BLaER1 (cell line): Measurements from ENCODE around the gene GNAS.

Experiments used
- H3K27ac ChIP-seq: shearing (Covaris generic); formaldehyde crosslinking; 2 replicates; pipeline ENCODE4 v1.8.1; 2022
- H3K27me3 ChIP-seq: shearing (Covaris generic); formaldehyde crosslinking; 2 replicates; pipeline ENCODE4 v1.8.1; 2022
- H3K36me3 ChIP-seq: shearing (Covaris generic); formaldehyde crosslinking; 2 replicates; pipeline ENCODE4 v1.8.1; 2022
- H3K4me1 ChIP-seq: shearing (Covaris generic); formaldehyde crosslinking; 2 replicates; pipeline ENCODE4 v1.8.1; 2022
- H3K4me2 ChIP-seq: shearing (Covaris generic); formaldehyde crosslinking; 2 replicates; pipeline ENCODE4 v1.8.1; 2022
- H3K4me3 ChIP-seq: shearing (Covaris generic); formaldehyde crosslinking; 2 replicates; pipeline ENCODE4 v1.8.1; 2022
- H3K9ac ChIP-seq: shearing (Covaris generic); formaldehyde crosslinking; 2 replicates; pipeline ENCODE4 v1.8.1; 2022
- H3K9me3 ChIP-seq: shearing (Covaris generic); formaldehyde crosslinking; 2 replicates; pipeline ENCODE4 v1.8.1; 2022
- H4K20me1 ChIP-seq: shearing (Covaris generic); formaldehyde crosslinking; 2 replicates; pipeline ENCODE4 v1.8.1; 2022
- Cebpa-rat ChIP-seq: shearing (Covaris generic); IDR thresholded peaks from 2 replicates; pipeline ENCODE4 v1.8.1; 2022

The GNAS gene

GRCh38 chr20:58953050-58953449, 100.5 kb downstream of the GNAS start:
- H3K27me3 ChIP-seq = no peaks in the 10 kb centered on the region
- H3K36me3 ChIP-seq = no peaks in the 10 kb centered on the region
- no peak overlapping the region for H3K9ac ChIP-seq
- H3K9me3 ChIP-seq = peaks cover 10% of the 10 kb centered on the region; the same call in 1 of the 2 replicates
- H3K4me2 ChIP-seq = no peak overlapping the region
- no peaks in the 10 kb centered on the region for H3K4me1 ChIP-seq
- H3K4me3 ChIP-seq = no peak overlapping the region
- TF ChIP-seq Cebpa-rat = no peak
- no peaks in the 10 kb centered on the region for H4K20me1 ChIP-seq
- no peak overlapping the region for H3K27ac ChIP-seq

- Histone ChIP-seq H3K4me2 (no peak overlapping the region), H3K4me1 (no peaks in the 10 kb centered on the region), H3K9me3 (peaks cover 10% of the 10 kb centered on the region; the same call in 1 of the 2 replicates), H3K4me3 (no peak overlapping the region), H3K27me3 (no peaks in the 10 kb centered on the region), H4K20me1 (no peaks in the 10 kb centered on the region), H3K27ac (no peak overlapping the region), H3K36me3 (no peaks in the 10 kb centered on the region), H3K9ac (no peak overlapping the region)
- no peak; the same call in 1 of the 2 replicates for TF ChIP-seq Cebpa-rat
These were observed 103.6 kb downstream of the GNAS start for GRCh38 chr20:58956078-58956477.

- TF ChIP-seq Cebpa-rat = no peak
- Histone ChIP-seq H3K4me3 (no peak overlapping the region), H3K9me3 (peaks cover 8% of the 10 kb centered on the region; the same call in 1 of the 2 replicates), H3K4me1 (no peaks in the 10 kb centered on the region; the same call in 1 of the 2 replicates), H3K27ac (no peak overlapping the region), H4K20me1 (no peaks in the 10 kb centered on the region), H3K9ac (no peak overlapping the region), H3K27me3 (no peaks in the 10 kb centered on the region), H3K36me3 (no peaks in the 10 kb centered on the region), H3K4me2 (no peak overlapping the region)
These were observed 107.1 kb downstream of the GNAS start for GRCh38 chr20:58959652-58960051.
